WTC11 (cell line): ENCODE measurements around the gene CDKN1C. TPM values are rescaled to one million over a fixed set of nuclear protein-coding genes. Genes with fewer than 3 reads are reported as not detected.

Experiments used
- ATAC-seq: fragments of 200-7000 bp; cut with Tn5 transposase; 2 replicates; pipeline ENCODE4 v1.10.0; 2021; ENCODE audit warnings: mild to moderate bottlenecking, moderate library complexity
- Bru-seq: library from RNA; stranded (reverse); fragments of 400-500 nt; gene quantifications from one replicate; lab custom pipeline; 2021; lab: Mats Ljungman, UMichigan
- CTCF ChIA-PET: fragments of 300-600 bp; sonication (Branson Sonifier 250); formaldehyde crosslinking; loops from one replicate; lab custom pipeline; 2021; ENCODE audit warnings: antibody characterized with exemption; lab: Charles Lee
- POLR2A ChIA-PET: fragments of 350-600 bp; sonication (Branson Sonifier 250); formaldehyde crosslinking; loops from one replicate; lab custom pipeline; 2021; ENCODE audit warnings: antibody characterized with exemption; lab: Charles Lee
- DNase-seq: peaks from one replicate; pipeline ENCODE4 v3.0.0; 2021; ENCODE audit warnings: low spot score
- H3K27ac Mint-ChIP-seq: 2 replicates; pipeline ENCODE4 v1.8.0; 2021; ENCODE audit warnings: mixed read lengths
- H3K27me3 Mint-ChIP-seq: 2 replicates; pipeline ENCODE4 v1.8.0; 2021; ENCODE audit warnings: low read depth, mild to moderate bottlenecking, moderate library complexity, mixed read lengths
- H3K36me3 Mint-ChIP-seq: 2 replicates; pipeline ENCODE4 v1.8.0; 2021; ENCODE audit warnings: mixed read lengths
- H3K4me1 Mint-ChIP-seq: 2 replicates; pipeline ENCODE4 v1.8.0; 2022; ENCODE audit warnings: mixed read lengths
- H3K4me3 Mint-ChIP-seq: 2 replicates; pipeline ENCODE4 v1.8.0; 2021; ENCODE audit warnings: mild to moderate bottlenecking, moderate library complexity, mixed read lengths
- H3K9me3 Mint-ChIP-seq: 2 replicates; pipeline ENCODE4 v1.8.0; 2021; ENCODE audit warnings: mixed read lengths
- ETV6 ChIP-seq: sonication (generic); formaldehyde crosslinking; IDR thresholded peaks from 2 replicates; pipeline ENCODE4 v1.8.1; 2022; ENCODE audit warnings: mild to moderate bottlenecking, missing genetic modification reagents
- HMGA2 ChIP-seq: fragments of 250-450 bp; sonication (Bioruptor Pico); IDR thresholded peaks from 2 replicates; pipeline ENCODE4 v1.4.0; 2021; ENCODE audit warnings: mild to moderate bottlenecking, moderate library complexity
- NFE2L1 ChIP-seq: sonication (generic); formaldehyde crosslinking; IDR thresholded peaks from 2 replicates; pipeline ENCODE4 v1.8.1; 2023; ENCODE audit warnings: missing genetic modification reagents
- NR3C1 ChIP-seq: sonication (generic); formaldehyde crosslinking; conservative IDR thresholded peaks from 2 replicates; pipeline ENCODE4 v1.8.1; 2023; ENCODE audit warnings: low read depth, mild to moderate bottlenecking, missing genetic modification reagents
- PRRX2 ChIP-seq: fragments of 250-450 bp; sonication (Bioruptor Pico); IDR thresholded peaks from 2 replicates; pipeline ENCODE4 v1.8.0; 2021; ENCODE audit warnings: mild to moderate bottlenecking
- SMAD3 ChIP-seq: sonication (generic); formaldehyde crosslinking; IDR thresholded peaks from 2 replicates; pipeline ENCODE4 v1.8.0; 2022; ENCODE audit warnings: missing genetic modification reagents, mild to moderate bottlenecking, borderline replicate concordance
- SP1 ChIP-seq: sonication (generic); formaldehyde crosslinking; conservative IDR thresholded peaks from 2 replicates; pipeline ENCODE4 v1.8.1; 2022; ENCODE audit warnings: missing genetic modification reagents
- TCF7 ChIP-seq: sonication (generic); formaldehyde crosslinking; IDR thresholded peaks from 2 replicates; pipeline ENCODE4 v1.8.0; 2022; ENCODE audit warnings: mild to moderate bottlenecking, low read depth, missing genetic modification reagents, moderate library complexity
- TEAD1 ChIP-seq: sonication (generic); formaldehyde crosslinking; IDR thresholded peaks from 2 replicates; pipeline ENCODE4 v1.8.0; 2022; ENCODE audit warnings: mild to moderate bottlenecking, missing genetic modification reagents
- ZNF121 ChIP-seq: sonication (generic); formaldehyde crosslinking; IDR thresholded peaks from 2 replicates; pipeline ENCODE4 v1.8.0; 2023; ENCODE audit warnings: missing genetic modification reagents
- ZNF219 ChIP-seq: sonication (generic); formaldehyde crosslinking; IDR thresholded peaks from 2 replicates; pipeline ENCODE4 v1.8.0; 2023; ENCODE audit warnings: missing genetic modification reagents, mild to moderate bottlenecking, borderline replicate concordance
- ZNF317 ChIP-seq: sonication (generic); formaldehyde crosslinking; IDR thresholded peaks from 2 replicates; pipeline ENCODE4 v1.8.1; 2023; ENCODE audit warnings: low read depth, mild to moderate bottlenecking, moderate library complexity, missing genetic modification reagents, borderline replicate concordance
- ZNF416 ChIP-seq: fragments of 250-450 bp; sonication (Bioruptor Pico); IDR thresholded peaks from 2 replicates; pipeline ENCODE4 v1.9.0; 2021; ENCODE audit warnings: mild to moderate bottlenecking, inconsistent platforms
- ZNF423 ChIP-seq: fragments of 250-450 bp; sonication (Bioruptor Pico); IDR thresholded peaks from 2 replicates; pipeline ENCODE4 v2.1.2; 2022; ENCODE audit warnings: mild to moderate bottlenecking, moderate library complexity
- long read RNA-seq, 3 experiments: library from RNA in 1 of 3; library from capped mRNA in 1 of 3; library from polyadenylated mRNA in 1 of 3; unstranded in 2 of 3; stranded (forward) in 1 of 3; transcript quantifications; one replicate each; pipeline ENCODE4 v2.0.0, GENCODE V29; 2021
- total RNA-seq: library from RNA; stranded (reverse); gene quantifications from 3 replicates; pipeline ENCODE4 v1.2.3, GENCODE V29; 2021
- TF ChIP-seq, protein P1 (sequence below): sonication (generic); formaldehyde crosslinking; IDR thresholded peaks from 2 replicates; pipeline ENCODE4 v1.8.1; 2023; ENCODE audit warnings: mild to moderate bottlenecking, moderate library complexity, missing genetic modification reagents
- TF ChIP-seq, protein P2 (sequence below): sonication (generic); formaldehyde crosslinking; IDR thresholded peaks from 2 replicates; pipeline ENCODE4 v1.8.1; 2022; ENCODE audit warnings: mild to moderate bottlenecking, moderate library complexity, missing genetic modification reagents
- TF ChIP-seq, protein P3 (sequence below): sonication (generic); formaldehyde crosslinking; IDR thresholded peaks from 2 replicates; pipeline ENCODE4 v1.8.0; 2022; ENCODE audit warnings: mild to moderate bottlenecking, missing genetic modification reagents
- TF ChIP-seq, protein P4 (sequence below): fragments of 250-450 bp; sonication (Bioruptor Pico); IDR thresholded peaks from 2 replicates; pipeline ENCODE4 v1.9.0; 2021; ENCODE audit warnings: mild to moderate bottlenecking

The CDKN1C gene
- total RNA-seq: 25.0 to 35.0 TPM (median 32.4 TPM) in 3 replicates
- percentile 70 among the genes with signal in this experiment for Bru-seq, nascent RNA
- long read RNA-seq, experiment 1, transcript CDKN1C-204 (4 exons, 1,771 nt): major isoform, 60 of 80 reads
- long read RNA-seq, experiment 1, partial matches to known transcripts: 0 of 80 reads
- long read RNA-seq, experiment 1, other reads (novel, unspliced or antisense): 8 of 80 reads
- long read RNA-seq, experiment 2, transcript CDKN1C-203 (3 exons, 1,930 nt): minor isoform, 5 of 38 reads
- long read RNA-seq, experiment 2, transcript CDKN1C-201 (4 exons, 1,193 nt): minor isoform, 5 of 38 reads
- long read RNA-seq, experiment 2, transcript CDKN1C-204 (4 exons, 1,771 nt): major isoform, 18 of 38 reads
- long read RNA-seq, experiment 2, partial matches to known transcripts: 1 of 38 reads
- long read RNA-seq, experiment 2, other reads (novel, unspliced or antisense): 6 of 38 reads
- long read RNA-seq, experiment 3: 0 reads

DNA sequence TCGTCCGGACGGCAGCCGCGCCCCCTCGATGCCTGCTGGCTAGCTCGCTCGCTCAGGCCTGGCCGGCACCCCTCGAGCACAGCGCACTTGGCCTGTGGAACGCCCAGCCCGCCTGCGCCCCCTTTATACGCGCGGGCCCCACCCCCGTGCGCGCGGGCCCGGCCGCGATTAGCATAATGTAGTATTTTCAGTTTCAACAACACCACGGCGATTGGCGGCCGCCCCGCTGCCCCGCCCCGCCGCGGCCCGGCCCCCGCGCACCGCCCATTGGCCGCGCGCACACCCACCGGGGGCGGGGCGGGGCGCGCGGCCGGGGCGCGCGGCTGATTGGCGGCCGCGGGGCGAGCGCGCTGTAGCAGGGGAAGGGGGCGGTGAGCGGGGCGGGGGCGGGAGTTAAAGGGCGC lies at the start of gene CDKN1C:
Gene CDKN1C (minus strand): TSS at position 98 of the 404 bp plus-strand sequence. CDS start 319 bp downstream, outside the sequence.
- TF ChIP-seq, protein P1, sequence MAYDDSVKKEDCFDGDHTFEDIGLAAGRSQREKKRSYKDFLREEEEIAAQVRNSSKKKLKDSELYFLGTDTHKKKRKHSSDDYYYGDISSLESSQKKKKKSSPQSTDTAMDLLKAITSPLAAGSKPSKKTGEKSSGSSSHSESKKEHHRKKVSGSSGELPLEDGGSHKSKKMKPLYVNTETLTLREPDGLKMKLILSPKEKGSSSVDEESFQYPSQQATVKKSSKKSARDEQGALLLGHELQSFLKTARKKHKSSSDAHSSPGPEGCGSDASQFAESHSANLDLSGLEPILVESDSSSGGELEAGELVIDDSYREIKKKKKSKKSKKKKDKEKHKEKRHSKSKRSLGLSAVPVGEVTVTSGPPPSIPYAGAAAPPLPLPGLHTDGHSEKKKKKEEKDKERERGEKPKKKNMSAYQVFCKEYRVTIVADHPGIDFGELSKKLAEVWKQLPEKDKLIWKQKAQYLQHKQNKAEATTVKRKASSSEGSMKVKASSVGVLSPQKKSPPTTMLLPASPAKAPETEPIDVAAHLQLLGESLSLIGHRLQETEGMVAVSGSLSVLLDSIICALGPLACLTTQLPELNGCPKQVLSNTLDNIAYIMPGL (CRISPR knock-in tag): 0 out of 2 replicates have a peak, but pooled peaks have one; percentile 5
- TF ChIP-seq NFE2L1 (CRISPR knock-in tag) (peak; percentile 14; the same call in 1 of the 2 replicates), TEAD1 (CRISPR knock-in tag) (peak; percentile 33), ZNF423 (CRISPR knock-in tag) (no peak), ETV6 (CRISPR knock-in tag) (peak; percentile 29; the same call in 1 of the 2 replicates), ZNF121 (CRISPR knock-in tag) (0 out of 2 replicates have a peak, but pooled peaks have one; percentile 33), NR3C1 (CRISPR knock-in tag) (0 out of 2 replicates have a peak, but pooled peaks have one; percentile 12), SP1 (CRISPR knock-in tag) (peak; percentile 71; the same call in 1 of the 2 replicates), ZNF416 (CRISPR knock-in tag) (peak; percentile 74), ZNF317 (no peak), ZNF219 (CRISPR knock-in tag) (peak; percentile 8; the same call in 1 of the 2 replicates)
- TF ChIP-seq, protein P2, sequence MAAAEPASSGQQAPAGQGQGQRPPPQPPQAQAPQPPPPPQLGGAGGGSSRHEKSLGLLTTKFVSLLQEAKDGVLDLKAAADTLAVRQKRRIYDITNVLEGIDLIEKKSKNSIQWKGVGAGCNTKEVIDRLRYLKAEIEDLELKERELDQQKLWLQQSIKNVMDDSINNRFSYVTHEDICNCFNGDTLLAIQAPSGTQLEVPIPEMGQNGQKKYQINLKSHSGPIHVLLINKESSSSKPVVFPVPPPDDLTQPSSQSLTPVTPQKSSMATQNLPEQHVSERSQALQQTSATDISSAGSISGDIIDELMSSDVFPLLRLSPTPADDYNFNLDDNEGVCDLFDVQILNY (CRISPR knock-in tag): no peak
- TF ChIP-seq, protein P3, sequence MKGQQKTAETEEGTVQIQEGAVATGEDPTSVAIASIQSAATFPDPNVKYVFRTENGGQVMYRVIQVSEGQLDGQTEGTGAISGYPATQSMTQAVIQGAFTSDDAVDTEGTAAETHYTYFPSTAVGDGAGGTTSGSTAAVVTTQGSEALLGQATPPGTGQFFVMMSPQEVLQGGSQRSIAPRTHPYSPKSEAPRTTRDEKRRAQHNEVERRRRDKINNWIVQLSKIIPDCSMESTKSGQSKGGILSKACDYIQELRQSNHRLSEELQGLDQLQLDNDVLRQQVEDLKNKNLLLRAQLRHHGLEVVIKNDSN: 0 out of 2 replicates have a peak, but pooled peaks have one; percentile 7
- peak; percentile 53 for ATAC-seq
- H3K4me1 Mint-ChIP-seq: peaks cover 26% of the 10 kb centered on the region
- CTCF ChIA-PET: interaction anchor here (0.9 to 12.8 kb wide), 12 partner anchors 17 to 455 kb away, joined by 3 to 369 read pairs (median 3); no protein-coding TSS in a partner anchor
- H3K9me3 Mint-ChIP-seq: no peaks in the 10 kb centered on the region
- H3K36me3 Mint-ChIP-seq: 0 out of 2 replicates have a peak, but pooled peaks cover 4% of the 10 kb centered on the region
- H3K4me3 Mint-ChIP-seq: peak within 1 kb of the TSS; percentile 81
- peak; percentile 83 for DNase-seq
- POLR2A ChIA-PET: interaction anchor here (1.0 to 2.2 kb wide), 5 partner anchors 24 to 355 kb away, joined by 3 to 9 read pairs (median 4); no protein-coding TSS in a partner anchor
- peaks cover 66% of the 10 kb centered on the region for H3K27me3 Mint-ChIP-seq
- no peak within 1 kb of the TSS for H3K27ac Mint-ChIP-seq

DNA sequence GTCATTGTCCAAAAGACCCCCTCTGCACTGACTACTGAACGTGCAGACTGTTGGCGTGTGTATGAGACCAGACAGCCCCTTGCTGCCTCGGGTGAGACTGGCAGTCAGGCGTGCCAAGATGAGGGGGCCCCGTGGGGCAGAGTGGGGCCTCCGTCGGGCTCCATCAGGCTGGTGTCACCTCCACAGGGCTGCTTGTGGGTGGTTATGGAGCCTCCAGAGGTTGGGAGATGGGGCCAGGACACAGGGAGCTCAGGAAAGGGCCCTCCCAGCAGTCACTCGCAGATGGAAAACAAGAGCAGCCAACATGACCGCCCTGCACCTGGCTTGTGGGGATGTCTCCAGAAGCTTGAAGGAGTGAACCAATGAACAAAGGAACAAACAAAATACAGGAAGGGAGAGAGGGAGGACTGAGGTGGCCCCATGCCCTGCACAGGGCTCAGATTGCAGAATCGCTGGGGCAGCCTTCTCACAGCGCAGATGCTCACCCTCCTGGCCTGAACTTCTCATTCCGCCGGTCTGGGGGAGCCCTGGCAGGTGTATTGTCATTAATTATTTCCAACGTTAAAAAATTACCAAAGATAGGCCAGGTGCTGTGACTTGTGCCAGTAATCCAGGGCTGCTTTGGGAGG lies 49.1 kb upstream of the CDKN1C start:
- Mint-ChIP-seq H3K9me3 (peaks cover 30% of the 10 kb centered on the region), H3K4me1 (peaks cover 3% of the 10 kb centered on the region), H3K4me3 (no peak overlapping the region), H3K36me3 (peaks cover 29% of the 10 kb centered on the region), H3K27ac (no peak overlapping the region), H3K27me3 (peaks cover 42% of the 10 kb centered on the region)
- peak; percentile 5 for DNase-seq
- CTCF ChIA-PET: interaction anchor here (1.1 to 3.0 kb wide), 3 partner anchors 42 to 403 kb away, joined by 3 to 13 read pairs (median 4); no protein-coding TSS in a partner anchor
- ATAC-seq: no peak
- POLR2A ChIA-PET: no interaction called here
- TF ChIP-seq, protein P4, sequence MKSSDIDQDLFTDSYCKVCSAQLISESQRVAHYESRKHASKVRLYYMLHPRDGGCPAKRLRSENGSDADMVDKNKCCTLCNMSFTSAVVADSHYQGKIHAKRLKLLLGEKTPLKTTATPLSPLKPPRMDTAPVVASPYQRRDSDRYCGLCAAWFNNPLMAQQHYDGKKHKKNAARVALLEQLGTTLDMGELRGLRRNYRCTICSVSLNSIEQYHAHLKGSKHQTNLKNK (CRISPR knock-in tag): no peak
- TF ChIP-seq SMAD3 (CRISPR knock-in tag) (no peak), HMGA2 (CRISPR knock-in tag) (no peak), PRRX2 (CRISPR knock-in tag) (no peak), TCF7 (CRISPR knock-in tag) (no peak)
